Natural killer cell (primary cell): ENCODE data around the gene SPOCD1. TPM values are rescaled to one million over a fixed set of nuclear protein-coding genes. Genes with fewer than 3 reads are reported as not detected.

Experiments used
- ATAC-seq, 3 donors: fragments of 150-1000 bp in 2 of 3; fragments of 200-7000 bp in 1 of 3; cut with Tn5 transposase; 1 replicate in 1 of 3; 2 replicates in 2 of 3; pipeline ENCODE4 v1.10.0; 2021; ENCODE audit warnings: mild to moderate bottlenecking in 2 of 3, moderate library complexity in 2 of 3
- DNase-seq, 2 donors: peaks; one replicate each; pipeline versions ENCODE4 v3.0.0 to v3.0.0-alpha.2; 2013 to 2021; ENCODE audit warnings: mixed read lengths in 1 of 2
- H3K27ac ChIP-seq: one replicate; pipeline ENCODE4 v1.5.1; 2013; ENCODE audit warnings: mild to moderate bottlenecking, low read length
- H3K27me3 ChIP-seq: one replicate; pipeline ENCODE4 v1.6.1; 2013; ENCODE audit warnings: low read length; ENCODE audit not compliant: control insufficient read depth, insufficient read depth
- H3K36me3 ChIP-seq: one replicate; pipeline ENCODE4 v1.6.1; 2013; ENCODE audit warnings: low read length; ENCODE audit not compliant: control insufficient read depth, insufficient read depth
- H3K4me1 ChIP-seq: one replicate; pipeline ENCODE4 v1.6.1; 2013; ENCODE audit warnings: low read length; ENCODE audit not compliant: control insufficient read depth, insufficient read depth
- H3K4me3 ChIP-seq: one replicate; pipeline ENCODE4 v1.5.1; 2013; ENCODE audit warnings: low read length
- H3K9me3 ChIP-seq: one replicate; pipeline ENCODE4 v1.6.1; 2013; ENCODE audit warnings: low read length; ENCODE audit not compliant: control insufficient read depth, insufficient read depth
- H3K27ac Mint-ChIP-seq, 2 donors: one replicate each; pipeline ENCODE4 v1.8.0; 2022; ENCODE audit warnings: mild to moderate bottlenecking in 2 of 2, mixed read lengths in 2 of 2, moderate library complexity in 1 of 2
- H3K27me3 Mint-ChIP-seq, 2 donors: one replicate each; pipeline ENCODE4 v1.8.0; 2022; ENCODE audit warnings: low read depth in 2 of 2, mixed read lengths in 2 of 2
- H3K36me3 Mint-ChIP-seq: one replicate; pipeline ENCODE4 v1.8.0; 2022; ENCODE audit warnings: mixed read lengths
- H3K4me1 Mint-ChIP-seq, 2 donors: one replicate each; pipeline ENCODE4 v1.8.0; 2022; ENCODE audit warnings: mixed read lengths in 2 of 2
- H3K4me3 Mint-ChIP-seq: one replicate; pipeline ENCODE4 v1.8.0; 2022; ENCODE audit warnings: mild to moderate bottlenecking, moderate library complexity, mixed read lengths
- H3K9me3 Mint-ChIP-seq, 2 donors: one replicate each; pipeline ENCODE4 v1.8.0; 2022; ENCODE audit warnings: mixed read lengths in 2 of 2
- CTCF ChIP-seq: fragments of 200-600 bp; IDR thresholded peaks from one replicate; pipeline ENCODE4 v1.8.0; 2022; ENCODE audit warnings: antibody characterized with exemption
- WGBS: methylation state at CpG from one replicate; pipeline ENCODE4 v1.1.7; 2013; ENCODE audit warnings: missing lambda C conversion rate; ENCODE audit not compliant: insufficient coverage; 5-methylcytosine and 5-hydroxymethylcytosine counted together
- intact Hi-C: fragments of 100-400 bp; cut with micrococcal nuclease; formaldehyde crosslinking; loops from one replicate; pipeline ENCODE4 v1.14.2; 2022
- total RNA-seq, 4 donors: library from RNA; stranded (reverse); fragments of 120-200 nt in 1 of 4; gene quantifications; one replicate each; pipeline versions ENCODE4 v1.2.3 to v1.2.4, GENCODE V29; 2013 to 2022

SPOCD1 gene
- total RNA-seq, 3 donors from 2014 or later (not counting 1 experiment from before 2014, with no cell fraction given) = 0.54 to 0.68 TPM; not detected in 1

GRCh38 chr1:31788825-31789256, 27.0 kb downstream of the SPOCD1 start:
- no peak for TF ChIP-seq CTCF
- DNase-seq (no peak), ATAC-seq (peak; percentile 48 to 57 (median 52))
- peak overlapping the region; percentile 87 for H3K27ac ChIP-seq
- H3K9me3 ChIP-seq = no peaks in the 10 kb centered on the region
- no peaks in the 10 kb centered on the region for H3K27me3 Mint-ChIP-seq
- peaks cover 11 to 28% of the 10 kb centered on the region in 2 donors for H3K4me1 Mint-ChIP-seq
- peaks cover 24% of the 10 kb centered on the region for H3K4me1 ChIP-seq
- intact Hi-C loops = loop anchor here (1.0 to 5.0 kb wide), 6 partner anchors 27 to 394 kb away; no protein-coding TSS in a partner anchor
- no peaks in the 10 kb centered on the region for H3K27me3 ChIP-seq
- no peaks in the 10 kb centered on the region for H3K36me3 ChIP-seq
- H3K4me3 ChIP-seq = peak overlapping the region; percentile 73
- peak overlapping the region; percentile 93 for H3K4me3 Mint-ChIP-seq
- peak overlapping the region; percentile 92 to 96 for H3K27ac Mint-ChIP-seq
- H3K9me3 Mint-ChIP-seq = no peaks in the 10 kb centered on the region
- WGBS = 0% methylated on average over 22 of the region's 22 CpGs
- no peaks in the 10 kb centered on the region for H3K36me3 Mint-ChIP-seq

GRCh38 chr1:31788138-31788824, 27.5 kb downstream of the SPOCD1 start:
- no peaks in the 10 kb centered on the region for H3K27me3 Mint-ChIP-seq
- H3K36me3 Mint-ChIP-seq = no peaks in the 10 kb centered on the region
- no peaks in the 10 kb centered on the region for H3K9me3 Mint-ChIP-seq
- H3K4me1 ChIP-seq = peaks cover 24% of the 10 kb centered on the region
- ATAC-seq = peak; percentile 74 to 83 (median 80)
- H3K36me3 ChIP-seq = no peaks in the 10 kb centered on the region
- TF ChIP-seq CTCF = no peak
- H3K4me3 ChIP-seq = peak overlapping the region; percentile 73
- H3K4me1 Mint-ChIP-seq = peaks cover 11 to 28% of the 10 kb centered on the region in 2 donors
- no peaks in the 10 kb centered on the region for H3K27me3 ChIP-seq
- intact Hi-C loops = loop anchor here (1.0 to 5.0 kb wide), 4 partner anchors 26 to 393 kb away; no protein-coding TSS in a partner anchor
- H3K27ac ChIP-seq = peak overlapping the region; percentile 87
- 5% methylated on average over 39 of the region's 39 CpGs for WGBS
- DNase-seq = peak; percentile 94 to 95
- H3K9me3 ChIP-seq = no peaks in the 10 kb centered on the region
- H3K4me3 Mint-ChIP-seq = peak overlapping the region; percentile 93
- H3K27ac Mint-ChIP-seq = peak overlapping the region; percentile 92 to 96

GRCh38 chr1:31787786-31788137, 28.1 kb downstream of the SPOCD1 start:
- Histone ChIP-seq H3K4me3 (peak overlapping the region; percentile 73), H3K27ac (peak overlapping the region; percentile 87), H3K36me3 (no peaks in the 10 kb centered on the region), H3K9me3 (no peaks in the 10 kb centered on the region), H3K4me1 (peaks cover 24% of the 10 kb centered on the region), H3K27me3 (no peaks in the 10 kb centered on the region)
- intact Hi-C loops = loop anchor here (1.0 to 5.0 kb wide), 4 partner anchors 25 to 393 kb away; no protein-coding TSS in a partner anchor
- WGBS = no CpG with 5 or more reads among the region's 1 CpG
- TF ChIP-seq CTCF = no peak
- peaks cover 11 to 28% of the 10 kb centered on the region in 2 donors for H3K4me1 Mint-ChIP-seq
- ATAC-seq (no peak), DNase-seq (no peak)
- peak overlapping the region; percentile 92 to 96 for H3K27ac Mint-ChIP-seq
- no peaks in the 10 kb centered on the region for H3K27me3 Mint-ChIP-seq
- peak overlapping the region; percentile 93 for H3K4me3 Mint-ChIP-seq
- no peaks in the 10 kb centered on the region for H3K36me3 Mint-ChIP-seq
- H3K9me3 Mint-ChIP-seq = no peaks in the 10 kb centered on the region
